Activated CD8-positive, alpha-beta T cell treated with anti-CD3 and anti-CD28 coated beads, Interleukin-2, amount 10 ng/mL, durations not matched to agents 7 days and 5 days (primary cell): Measurements from ENCODE around the gene EFCAB5. TPM values are rescaled to one million over a fixed set of nuclear protein-coding genes. Genes with fewer than 3 reads are reported as not detected.
"Not testable (repeated sequence)": the region's sequence is repeated elsewhere in the genome, so short reads cannot be mapped to it uniquely, and the experiment has no call there.

Experiments
- ATAC-seq: fragments of 150-1000 bp; cut with Tn5 transposase; one replicate; pipeline ENCODE4 v1.10.0; 2021; ENCODE audit warnings: moderate library complexity
- CTCF ChIA-PET: fragments of 350-600 bp; sonication (Branson Sonifier 250); formaldehyde crosslinking; loops from one replicate; lab custom pipeline; 2021; ENCODE audit warnings: antibody characterized with exemption; lab: Charles Lee
- POLR2A ChIA-PET: fragments of 350-600 bp; sonication (Branson Sonifier 250); formaldehyde crosslinking; loops from one replicate; lab custom pipeline; 2021; ENCODE audit warnings: antibody characterized with exemption; lab: Charles Lee
- DNase-seq: peaks from one replicate; pipeline ENCODE4 v3.0.0-alpha.2; 2020
- H3K27ac Mint-ChIP-seq: one replicate; pipeline ENCODE4 v1.8.0; 2021; ENCODE audit warnings: mild to moderate bottlenecking, mixed read lengths
- H3K27me3 Mint-ChIP-seq: one replicate; pipeline ENCODE4 v1.8.0; 2021; ENCODE audit warnings: low read depth, mixed read lengths
- H3K36me3 Mint-ChIP-seq: one replicate; pipeline ENCODE4 v1.8.0; 2021; ENCODE audit warnings: low read depth, mixed read lengths
- H3K4me1 Mint-ChIP-seq: one replicate; pipeline ENCODE4 v1.8.0; 2021; ENCODE audit warnings: low read depth, mixed read lengths
- H3K4me3 Mint-ChIP-seq: one replicate; pipeline ENCODE4 v1.8.0; 2021; ENCODE audit warnings: mild to moderate bottlenecking, mixed read lengths
- H3K9me3 Mint-ChIP-seq: one replicate; pipeline ENCODE4 v1.8.0; 2022; ENCODE audit warnings: mixed read lengths; ENCODE audit not compliant: insufficient read depth
- total RNA-seq, 2 experiments: library from RNA; stranded (reverse); gene quantifications; one replicate each; pipeline ENCODE4 v1.2.3, GENCODE V29; 2021

EFCAB5 gene
- total RNA-seq, 2 experiments from 2014 or later, result 1.3 to 1.6 TPM

GRCh38 chr17:30025325-30025724 lies 83.9 kb downstream of the EFCAB5 start:
- H3K4me3 Mint-ChIP-seq, H3K27ac Mint-ChIP-seq, H3K4me1 Mint-ChIP-seq, DNase-seq, H3K36me3 Mint-ChIP-seq, ATAC-seq, H3K9me3 Mint-ChIP-seq, POLR2A ChIA-PET, H3K27me3 Mint-ChIP-seq, CTCF ChIA-PET: not testable (repeated sequence)

- Mint-ChIP-seq H3K27me3 (peaks cover 2% of the 10 kb centered on the region), H3K4me3 (no peak overlapping the region), H3K9me3 (no peaks in the 10 kb centered on the region), H3K4me1 (no peaks in the 10 kb centered on the region), H3K36me3 (no peaks in the 10 kb centered on the region), H3K27ac (no peak overlapping the region)
- ChIA-PET POLR2A (no interaction called here), CTCF (interaction anchor here (1.0 to 3.0 kb wide), 3 partner anchors 8 to 77 kb away, joined by 3 to 25 read pairs (median 3); no protein-coding TSS in a partner anchor)
- ATAC-seq, result no peak
- no peak for DNase-seq
Observed at GRCh38 chr17:30027676-30028075, 86.2 kb downstream of the EFCAB5 start.

GRCh38 chr17:30031214-30031869 lies 89.9 kb downstream of the EFCAB5 start:
- Mint-ChIP-seq H3K27me3 (peaks cover 4% of the 10 kb centered on the region), H3K4me3 (no peak overlapping the region), H3K9me3 (no peaks in the 10 kb centered on the region), H3K36me3 (no peaks in the 10 kb centered on the region), H3K27ac (no peak overlapping the region), H3K4me1 (no peaks in the 10 kb centered on the region)
- DNase-seq (no peak), ATAC-seq (peak; percentile 55)
- CTCF ChIA-PET, result interaction anchor here (0.9 to 1.3 kb wide), 2 partner anchors 62 to 73 kb away, joined by 3 to 4 read pairs; no protein-coding TSS in a partner anchor
- POLR2A ChIA-PET, result interaction anchor here (0.5 kb wide), 1 partner anchor 611 kb away, joined by 4 read pairs; no protein-coding TSS in a partner anchor

GRCh38 chr17:30035369-30035768 lies 93.9 kb downstream of the EFCAB5 start:
- CTCF ChIA-PET, result interaction anchor here (1.4 kb wide), 1 partner anchor 58 kb away, joined by 5 read pairs; no protein-coding TSS in a partner anchor
- POLR2A ChIA-PET, result no interaction called here
- Mint-ChIP-seq H3K4me3 (no peak overlapping the region), H3K9me3 (no peaks in the 10 kb centered on the region), H3K27ac (no peak overlapping the region), H3K4me1 (peaks cover under 1% of the 10 kb centered on the region), H3K36me3 (peaks cover 5% of the 10 kb centered on the region), H3K27me3 (peaks cover 7% of the 10 kb centered on the region)
- no peak for DNase-seq
- no peak for ATAC-seq

GRCh38 chr17:30040719-30041518 lies 99.5 kb downstream of the EFCAB5 start:
- Mint-ChIP-seq H3K27me3 (peaks cover 18% of the 10 kb centered on the region), H3K36me3 (peaks cover 12% of the 10 kb centered on the region)
- CTCF ChIA-PET, result interaction anchor here (0.8 to 1.0 kb wide), 5 partner anchors 21 to 233 kb away, joined by 3 read pairs; no protein-coding TSS in a partner anchor
- H3K27ac Mint-ChIP-seq, H3K9me3 Mint-ChIP-seq, H3K4me3 Mint-ChIP-seq, H3K4me1 Mint-ChIP-seq, ATAC-seq, DNase-seq, POLR2A ChIA-PET: not testable (repeated sequence)

- ChIA-PET POLR2A (no interaction called here), CTCF (interaction anchor here (0.9 to 1.0 kb wide), 2 partner anchors 51 to 52 kb away, joined by 3 read pairs; no protein-coding TSS in a partner anchor)
- H3K9me3 Mint-ChIP-seq, result peaks cover 4% of the 10 kb centered on the region
- peaks cover 18% of the 10 kb centered on the region for H3K27me3 Mint-ChIP-seq
- H3K4me1 Mint-ChIP-seq, result peaks cover 6% of the 10 kb centered on the region
- H3K4me3 Mint-ChIP-seq, result no peak overlapping the region
- no peak for DNase-seq
- H3K36me3 Mint-ChIP-seq, result peaks cover 12% of the 10 kb centered on the region
- no peak overlapping the region for H3K27ac Mint-ChIP-seq
- ATAC-seq, result no peak
Observed at GRCh38 chr17:30041551-30041950, 100.1 kb downstream of the EFCAB5 start.

- no peak for ATAC-seq
- H3K4me3 Mint-ChIP-seq, result no peak overlapping the region
- H3K36me3 Mint-ChIP-seq, result peaks cover 2% of the 10 kb centered on the region
- H3K9me3 Mint-ChIP-seq, result peaks cover 10% of the 10 kb centered on the region
- peaks cover 19% of the 10 kb centered on the region for H3K27me3 Mint-ChIP-seq
- no peak for DNase-seq
- ChIA-PET CTCF (interaction anchor here (1.2 kb wide), 2 partner anchors 31 to 63 kb away, joined by 3 to 4 read pairs; no protein-coding TSS in a partner anchor), POLR2A (no interaction called here)
- no peaks in the 10 kb centered on the region for H3K4me1 Mint-ChIP-seq
- H3K27ac Mint-ChIP-seq, result no peak overlapping the region
Observed at GRCh38 chr17:30062372-30062771, 120.9 kb downstream of the EFCAB5 start.

GRCh38 chr17:30064738-30065137 lies 123.3 kb downstream of the EFCAB5 start:
- Mint-ChIP-seq H3K27me3 (peaks cover 19% of the 10 kb centered on the region), H3K4me1 (no peaks in the 10 kb centered on the region), H3K9me3 (peaks cover 10% of the 10 kb centered on the region), H3K27ac (no peak overlapping the region), H3K4me3 (no peak overlapping the region), H3K36me3 (peaks cover 2% of the 10 kb centered on the region)
- no peak for ATAC-seq
- no peak for DNase-seq
- POLR2A ChIA-PET, result no interaction called here
- CTCF ChIA-PET, result no interaction called here

- POLR2A ChIA-PET, result no interaction called here
- CTCF ChIA-PET, result no interaction called here
Observed at GRCh38 chr17:30068465-30068864, 127.0 kb downstream of the EFCAB5 start.

GRCh38 chr17:30074254-30074653 lies 132.8 kb downstream of the EFCAB5 start:
- no peaks in the 10 kb centered on the region for H3K4me1 Mint-ChIP-seq
- H3K36me3 Mint-ChIP-seq, result no peaks in the 10 kb centered on the region
- ChIA-PET CTCF (interaction anchor here (1.4 kb wide), 1 partner anchor 19 kb away, joined by 5 read pairs; no protein-coding TSS in a partner anchor), POLR2A (interaction anchor here (0.7 kb wide), 1 partner anchor 184 kb away, joined by 3 read pairs; no protein-coding TSS in a partner anchor)
- ATAC-seq, result no peak
- peaks cover 41% of the 10 kb centered on the region for H3K27me3 Mint-ChIP-seq
- no peaks in the 10 kb centered on the region for H3K9me3 Mint-ChIP-seq
- H3K4me3 Mint-ChIP-seq, result no peak overlapping the region
- H3K27ac Mint-ChIP-seq, result no peak overlapping the region
- DNase-seq, result no peak

More at GRCh38 chr17:30068465-30068864, 127.0 kb downstream of the EFCAB5 start:
- peaks cover 2% of the 10 kb centered on the region for H3K36me3 Mint-ChIP-seq
- H3K4me1 Mint-ChIP-seq, result no peaks in the 10 kb centered on the region
- no peak for ATAC-seq
- H3K4me3 Mint-ChIP-seq, result no peak overlapping the region
- H3K9me3 Mint-ChIP-seq, result peaks cover 10% of the 10 kb centered on the region
- DNase-seq, result no peak
- no peak overlapping the region for H3K27ac Mint-ChIP-seq
- peaks cover 29% of the 10 kb centered on the region for H3K27me3 Mint-ChIP-seq

- H3K9me3 Mint-ChIP-seq, result no peaks in the 10 kb centered on the region
- H3K4me1 Mint-ChIP-seq, result no peaks in the 10 kb centered on the region
- no peak overlapping the region for H3K27ac Mint-ChIP-seq
- peaks cover 44% of the 10 kb centered on the region for H3K27me3 Mint-ChIP-seq
- POLR2A ChIA-PET, result interaction anchor here (0.7 kb wide), 1 partner anchor 184 kb away, joined by 3 read pairs; no protein-coding TSS in a partner anchor
- CTCF ChIA-PET, result interaction anchor here (1.4 kb wide), 1 partner anchor 18 kb away, joined by 5 read pairs; no protein-coding TSS in a partner anchor
- H3K4me3 Mint-ChIP-seq, result no peak overlapping the region
- no peak for ATAC-seq
- DNase-seq, result no peak
- H3K36me3 Mint-ChIP-seq, result no peaks in the 10 kb centered on the region
Observed at GRCh38 chr17:30074730-30075129, 133.3 kb downstream of the EFCAB5 start.
